ENCODE measurements around the gene NFATC1.
"Not testable (repeated sequence)": the region's sequence is repeated elsewhere in the genome, so short reads cannot be mapped to it uniquely, and the experiment has no call there.

Gene NFATC1

DNA sequence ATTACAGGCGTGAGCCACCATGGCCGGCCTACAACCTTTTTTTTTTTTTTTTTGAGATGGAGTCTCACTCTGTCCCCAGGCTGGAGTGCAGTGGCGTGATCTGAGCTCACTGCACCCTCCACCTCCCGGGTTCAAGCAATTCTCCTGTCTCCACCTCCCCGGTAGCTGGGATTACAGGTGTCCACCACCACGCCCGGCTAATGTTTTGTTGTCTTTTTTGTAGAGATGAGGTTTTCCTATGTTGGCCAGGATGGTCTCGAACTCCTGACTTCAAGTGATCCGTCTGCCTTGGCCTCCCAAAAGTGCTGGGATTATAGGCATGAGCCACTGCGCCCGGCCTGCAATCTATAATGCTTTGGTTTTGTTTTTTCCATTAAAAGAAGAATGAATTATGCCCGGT is 19.1 kb upstream of the NFATC1 start:
- DNase-seq, result not testable (repeated sequence)

DNA sequence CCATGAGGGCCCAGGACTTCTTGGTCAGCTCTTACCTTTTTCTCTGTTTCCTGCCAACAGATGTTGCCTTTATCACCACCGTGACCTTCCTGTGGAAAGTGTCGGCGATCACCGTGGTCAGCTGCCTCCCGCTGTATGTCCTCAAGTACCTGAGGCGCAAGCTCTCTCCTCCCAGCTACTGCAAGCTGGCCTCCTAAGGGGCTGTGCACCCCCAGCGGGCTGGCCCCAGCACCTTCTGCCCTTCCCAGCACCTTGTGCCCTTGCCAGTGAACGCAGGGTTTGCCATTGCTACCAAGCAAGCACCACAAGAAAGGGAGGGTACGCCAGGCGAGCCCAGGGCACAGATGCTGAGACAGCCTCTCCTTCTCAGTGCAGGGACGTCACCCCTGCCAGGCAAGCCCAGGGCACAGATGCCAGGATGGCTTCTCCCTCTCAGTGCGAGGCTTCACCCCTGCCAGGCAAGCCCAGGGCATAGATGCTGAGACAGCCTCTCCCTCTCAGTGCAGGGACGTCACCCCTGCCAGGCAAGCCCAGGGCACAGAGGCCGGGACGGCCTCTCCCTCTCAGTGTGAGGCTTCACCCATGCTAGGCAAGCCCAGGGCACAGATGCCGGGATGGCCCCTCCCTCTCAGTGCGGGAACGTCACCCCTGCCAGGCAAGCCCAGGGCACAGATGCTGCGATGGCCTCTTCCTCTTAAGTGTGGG is 18.4 kb upstream of the NFATC1 start:
- DNase-seq, result no peak

DNA sequence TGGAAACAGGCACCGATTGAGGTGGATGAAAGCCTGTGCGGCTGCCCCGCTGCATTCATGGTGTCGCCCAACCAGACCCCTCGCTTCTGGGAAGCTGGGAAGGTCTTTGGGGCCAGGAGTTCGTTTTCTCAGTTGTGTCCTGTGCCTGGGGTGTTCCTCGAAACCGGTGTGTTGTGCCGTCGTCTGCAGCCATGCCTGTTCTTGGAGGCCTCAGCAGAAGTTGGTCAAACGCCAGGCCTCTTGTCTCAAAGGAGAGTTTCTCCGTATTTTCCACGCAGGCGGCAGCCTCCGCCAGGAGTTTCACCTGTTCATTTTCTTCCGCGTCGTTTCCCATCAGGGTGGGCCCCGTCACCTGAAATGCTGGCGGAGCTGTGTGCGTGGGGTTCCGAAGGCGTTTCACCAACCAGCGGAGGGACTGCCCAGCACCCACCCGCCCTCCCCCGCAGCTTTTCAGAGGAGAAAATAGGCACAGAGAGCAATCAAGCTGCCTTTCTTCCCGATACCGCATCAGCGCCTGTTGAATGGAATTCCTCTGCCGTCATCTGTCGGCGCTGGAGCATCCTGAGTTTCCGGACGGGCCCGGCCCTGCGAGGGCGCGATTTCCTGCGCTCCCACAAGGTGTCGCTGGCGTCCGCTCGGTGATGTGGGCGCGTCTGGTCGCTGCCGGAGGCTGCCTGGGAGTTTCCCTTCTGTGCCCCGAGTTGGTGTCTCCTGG is 17.0 kb upstream of the NFATC1 start:
- no peak for DNase-seq

DNA sequence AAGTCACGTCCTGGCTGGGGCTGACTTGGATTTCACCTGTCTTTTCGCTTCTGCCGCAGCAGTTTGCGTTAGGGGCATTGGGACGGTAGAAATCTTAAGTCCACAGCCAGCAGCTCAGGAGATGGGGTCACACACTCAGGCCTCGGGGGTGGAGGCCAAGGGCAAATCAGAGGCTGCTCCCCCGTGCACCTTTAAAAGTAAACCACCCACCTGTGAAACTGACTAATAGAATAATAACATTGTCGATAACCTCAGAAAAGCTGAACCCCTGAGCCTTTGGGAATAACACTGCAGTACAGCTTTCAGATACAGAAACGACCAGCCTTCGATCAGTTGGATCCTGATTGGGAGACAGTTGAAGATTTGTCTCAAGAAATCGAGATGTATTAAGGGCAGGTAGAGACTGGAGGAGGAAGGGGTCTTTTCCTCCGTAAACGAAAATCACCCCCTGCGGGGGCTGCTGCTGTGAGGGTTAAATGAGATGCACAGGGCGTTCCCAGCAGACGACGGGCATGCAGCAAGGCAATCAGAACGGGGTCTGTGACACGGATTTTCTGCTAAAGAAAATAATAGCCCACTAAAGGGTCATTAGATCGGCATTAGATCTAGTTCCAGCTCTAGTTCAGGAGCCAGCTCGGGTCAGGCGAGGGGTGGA is 16.4 kb upstream of the NFATC1 start:
- no peak for DNase-seq

DNA sequence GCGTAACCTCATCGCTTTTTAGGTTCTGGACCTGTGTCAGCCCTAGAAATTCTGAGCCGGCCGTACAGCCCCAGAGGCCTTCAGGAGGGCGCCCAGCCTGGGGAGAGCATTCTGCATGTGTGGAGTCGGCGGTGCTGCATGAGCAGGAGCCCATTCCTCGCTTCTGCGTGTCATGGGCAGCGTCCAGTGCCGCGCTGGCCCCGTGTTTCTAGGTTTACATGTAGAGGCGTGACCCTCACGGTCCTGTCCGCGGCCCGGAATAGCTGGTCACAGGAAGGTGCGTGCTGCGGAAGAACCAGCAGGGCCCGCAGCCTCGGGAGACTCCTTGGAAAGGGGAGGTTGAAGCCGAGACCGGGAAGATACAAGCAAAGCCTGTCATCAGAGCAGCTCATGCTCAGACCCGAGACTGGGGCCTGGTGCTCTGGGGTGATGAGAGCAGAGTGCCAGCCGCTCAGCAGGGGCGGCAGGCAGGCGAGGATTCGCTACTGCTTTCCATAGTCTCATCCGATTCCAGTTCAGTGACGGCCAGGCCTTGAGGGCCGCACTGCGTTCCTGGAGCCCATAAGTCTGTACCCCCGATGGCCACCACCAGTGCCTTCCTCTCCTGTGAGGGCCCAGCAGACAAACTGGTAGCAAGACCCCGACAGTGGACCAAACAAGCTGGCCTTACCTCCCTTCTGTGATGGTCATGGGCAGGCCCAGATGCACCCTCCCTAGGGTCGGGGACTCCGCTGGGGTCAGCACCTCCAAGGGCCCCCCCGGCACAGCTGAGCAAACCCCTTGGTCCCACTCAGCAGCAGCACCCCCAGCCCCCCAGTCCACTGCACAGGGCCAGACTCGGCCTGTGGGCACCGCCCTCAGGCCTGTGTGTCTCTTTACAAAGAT is 15.6 kb upstream of the NFATC1 start:
- no peak for DNase-seq

DNA sequence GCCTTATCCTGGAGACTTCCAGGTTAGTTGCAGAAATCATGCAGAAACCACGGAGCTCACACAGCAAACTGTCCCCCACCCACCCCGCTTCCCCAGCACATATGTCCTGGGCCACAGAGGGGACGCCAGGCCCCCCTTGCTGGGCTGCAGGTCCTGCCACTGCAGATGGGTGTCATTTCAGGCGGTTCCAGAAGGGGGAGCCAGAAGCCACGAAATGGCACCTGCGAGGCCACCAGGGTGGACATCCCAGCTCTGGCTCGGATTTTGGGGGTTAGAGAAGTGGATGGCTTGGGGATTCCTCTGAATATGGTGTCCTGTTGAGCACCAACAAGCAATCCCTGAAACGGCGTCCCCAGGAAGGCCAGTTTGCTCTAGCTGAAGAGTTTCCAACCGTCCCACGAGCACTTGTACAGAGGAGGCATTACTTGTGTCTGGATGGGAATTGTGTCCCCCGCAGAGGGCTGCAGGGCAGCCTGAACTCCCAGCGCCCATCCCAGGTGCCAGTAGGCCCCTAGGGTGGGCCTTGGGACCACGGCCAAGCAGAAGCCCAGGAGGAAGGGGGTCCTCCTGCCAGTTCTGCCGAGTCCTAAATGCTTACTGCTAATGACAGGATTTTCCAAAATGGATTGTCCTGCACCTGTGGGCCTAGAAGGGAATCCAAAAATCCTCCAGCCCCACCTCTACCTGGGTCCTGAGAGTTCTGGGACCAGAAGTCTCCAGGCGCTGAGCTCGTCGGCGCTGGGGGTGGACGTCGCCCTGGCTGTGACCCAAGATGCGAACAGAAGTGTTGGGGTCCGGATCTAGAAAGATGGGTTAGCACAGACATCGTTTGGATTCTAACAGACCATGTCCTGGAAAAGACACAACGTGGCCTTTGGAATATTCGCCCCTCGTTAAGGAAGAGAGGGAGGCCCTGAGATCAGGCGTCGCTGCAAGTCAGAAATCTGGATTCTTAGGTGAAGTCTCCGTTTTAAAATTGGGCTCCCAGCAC is 14.6 kb upstream of the NFATC1 start:
- no peak for DNase-seq

DNA sequence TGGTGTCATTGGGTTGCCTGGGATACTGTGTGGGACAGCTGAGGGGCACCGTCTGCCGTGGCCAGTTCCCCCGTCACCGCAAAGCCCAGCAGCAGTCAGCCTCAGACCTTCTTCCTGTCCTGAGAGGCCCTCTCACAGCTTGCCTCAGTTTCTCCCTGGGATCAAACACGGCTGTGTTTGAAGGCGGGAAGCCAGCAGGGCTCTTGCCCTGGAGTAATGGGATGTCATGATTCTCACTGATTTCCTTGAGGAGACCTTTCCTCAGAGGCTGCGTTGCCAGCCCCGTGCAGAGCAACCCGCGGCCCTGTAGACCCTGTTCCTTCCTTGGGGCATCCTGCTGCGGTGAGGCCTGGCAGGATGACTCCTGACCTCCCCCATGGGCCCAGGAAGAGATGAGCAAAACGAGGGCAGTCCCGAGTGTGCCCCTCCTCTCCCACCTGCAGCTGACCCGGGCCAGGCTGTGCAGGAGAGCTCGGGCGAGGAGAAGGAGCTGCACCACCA is 13.9 kb upstream of the NFATC1 start:
- DNase-seq, result no peak

DNA sequence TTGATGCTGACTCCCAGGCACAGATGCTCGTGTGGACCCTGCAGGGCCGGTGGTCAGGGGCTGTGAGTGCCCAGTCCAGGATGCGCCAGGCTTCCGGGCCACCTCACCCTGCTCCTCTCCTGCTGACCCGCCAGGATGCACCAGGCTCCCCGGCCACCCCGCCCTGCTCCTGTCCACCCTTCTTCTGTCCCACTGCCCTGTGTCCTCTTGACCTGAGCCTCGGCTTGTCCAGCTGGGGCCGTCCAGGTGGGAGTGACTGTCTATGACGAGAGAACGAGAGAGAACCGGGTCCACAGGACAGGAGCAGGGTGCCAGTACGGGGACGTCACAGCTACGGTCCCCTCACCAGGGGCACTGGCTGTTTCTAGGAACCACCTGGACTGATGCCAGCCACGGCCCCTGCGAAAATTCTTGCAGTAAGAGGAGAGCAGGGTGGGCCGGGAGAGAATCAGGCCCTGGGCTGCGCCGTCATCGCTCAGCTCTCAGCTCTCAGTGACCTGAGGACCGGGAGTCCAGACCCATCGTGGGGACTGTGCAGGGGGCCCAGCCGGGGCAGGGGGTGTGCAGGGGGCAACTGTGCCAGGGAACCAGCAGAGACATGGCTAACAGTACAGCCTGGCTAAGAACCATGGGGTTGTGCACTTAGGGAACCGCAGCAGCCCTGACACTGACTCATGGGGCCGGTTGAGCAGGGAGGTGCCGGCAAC is 12.9 kb upstream of the NFATC1 start:
- no peak for DNase-seq

DNA sequence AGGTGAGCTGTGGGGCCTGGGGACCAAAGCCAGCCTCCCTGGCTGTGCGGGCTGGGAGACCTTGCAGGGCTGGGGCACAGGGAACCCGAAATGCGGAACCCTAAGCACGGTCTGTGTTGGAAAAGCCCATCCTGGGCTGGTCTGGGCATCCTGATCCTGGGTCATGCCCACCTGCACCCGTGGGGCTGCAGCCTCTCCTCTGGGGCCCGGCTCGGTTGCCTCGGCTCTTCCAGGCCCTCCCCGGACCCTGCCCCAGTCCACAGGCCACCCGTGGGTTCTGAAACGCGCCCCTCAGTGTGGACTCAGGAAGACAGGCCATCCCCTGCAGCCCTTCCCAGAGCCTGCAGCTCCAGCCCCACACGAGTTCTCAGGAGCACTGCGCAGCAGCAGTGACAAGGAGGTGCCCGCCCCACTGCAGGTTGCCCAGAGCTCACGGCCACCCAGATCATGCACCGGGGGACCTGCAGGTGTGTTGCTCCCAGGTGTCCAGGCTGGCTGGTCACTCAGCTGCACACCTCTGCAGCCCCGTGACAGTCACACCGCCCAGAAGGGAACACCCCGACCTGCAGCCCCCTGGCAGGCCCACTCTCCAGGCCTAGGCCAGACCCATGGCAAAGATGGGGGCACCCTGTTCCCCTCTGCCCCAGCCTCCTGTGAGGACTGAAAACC is 12.2 kb upstream of the NFATC1 start:
- no peak for DNase-seq

DNA sequence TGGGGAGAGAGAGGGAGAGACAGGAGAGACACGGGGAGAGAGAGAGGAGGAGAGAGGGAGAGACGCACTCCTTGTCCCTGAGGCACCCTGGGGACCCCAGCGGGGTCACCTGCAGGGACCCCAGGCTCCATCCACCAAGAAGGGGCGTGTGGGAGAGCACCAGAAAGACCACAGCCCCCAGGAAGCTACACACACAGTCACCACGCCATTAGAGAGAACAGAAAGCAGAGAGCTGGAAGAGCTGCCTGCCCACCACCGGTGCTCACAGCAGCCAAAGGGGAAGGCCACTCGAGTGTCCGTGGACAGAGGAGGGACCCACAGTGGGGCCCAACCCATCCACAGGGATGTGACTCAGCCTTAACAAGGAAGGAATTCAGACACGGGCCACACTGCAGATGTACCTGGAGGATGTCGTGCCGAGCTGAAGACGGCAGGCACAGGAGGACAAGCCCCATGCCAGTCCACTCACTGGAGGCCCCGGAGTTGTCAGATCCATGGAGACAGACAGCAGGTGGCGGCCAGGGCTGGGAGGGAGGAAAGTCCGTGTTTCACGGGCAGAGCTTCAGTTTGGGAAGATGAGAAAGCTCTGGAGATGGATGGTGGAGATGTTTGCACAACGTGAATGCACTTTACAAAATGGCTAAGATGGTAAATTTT is 11.5 kb upstream of the NFATC1 start:
- no peak for DNase-seq

DNA sequence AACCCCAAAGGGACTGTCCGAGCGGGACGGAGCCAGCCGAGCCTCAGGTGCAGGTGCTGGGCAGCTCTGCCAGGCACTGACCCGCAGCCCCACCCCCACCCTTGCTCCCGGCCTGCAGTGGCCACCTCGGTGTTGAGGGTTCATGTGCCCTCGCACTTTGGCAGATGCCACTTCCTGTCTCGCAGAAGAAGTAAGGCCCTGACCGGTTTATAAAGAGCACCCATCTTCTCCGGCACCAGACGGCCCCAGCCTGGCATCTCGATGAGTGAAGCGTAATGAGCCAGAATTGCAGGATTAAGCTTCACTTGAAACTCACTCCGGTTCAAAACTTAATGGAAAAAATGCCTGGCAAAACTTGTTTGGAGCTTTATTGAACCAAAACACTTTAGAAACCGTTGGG is 10.9 kb upstream of the NFATC1 start:
- no peak for DNase-seq

DNA sequence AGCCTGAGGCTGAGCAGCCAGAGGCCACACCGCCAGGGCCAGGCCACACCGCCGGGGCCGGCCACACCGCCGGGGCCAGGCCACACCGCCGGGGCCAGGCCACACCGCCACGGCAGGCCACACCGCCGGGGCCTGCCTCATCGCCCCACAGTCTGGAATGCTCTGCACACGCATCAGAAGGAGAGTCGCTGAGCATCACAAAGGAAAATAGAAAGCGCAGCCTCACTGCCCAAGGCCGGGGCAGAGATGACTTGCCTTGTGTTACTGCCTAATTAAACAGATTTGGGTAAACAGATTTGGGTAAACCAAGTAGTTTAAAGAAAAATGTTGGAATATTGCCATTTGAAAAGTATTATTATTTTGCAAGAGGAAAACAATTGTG is 10.4 kb upstream of the NFATC1 start:
- DNase-seq, result no peak

DNA sequence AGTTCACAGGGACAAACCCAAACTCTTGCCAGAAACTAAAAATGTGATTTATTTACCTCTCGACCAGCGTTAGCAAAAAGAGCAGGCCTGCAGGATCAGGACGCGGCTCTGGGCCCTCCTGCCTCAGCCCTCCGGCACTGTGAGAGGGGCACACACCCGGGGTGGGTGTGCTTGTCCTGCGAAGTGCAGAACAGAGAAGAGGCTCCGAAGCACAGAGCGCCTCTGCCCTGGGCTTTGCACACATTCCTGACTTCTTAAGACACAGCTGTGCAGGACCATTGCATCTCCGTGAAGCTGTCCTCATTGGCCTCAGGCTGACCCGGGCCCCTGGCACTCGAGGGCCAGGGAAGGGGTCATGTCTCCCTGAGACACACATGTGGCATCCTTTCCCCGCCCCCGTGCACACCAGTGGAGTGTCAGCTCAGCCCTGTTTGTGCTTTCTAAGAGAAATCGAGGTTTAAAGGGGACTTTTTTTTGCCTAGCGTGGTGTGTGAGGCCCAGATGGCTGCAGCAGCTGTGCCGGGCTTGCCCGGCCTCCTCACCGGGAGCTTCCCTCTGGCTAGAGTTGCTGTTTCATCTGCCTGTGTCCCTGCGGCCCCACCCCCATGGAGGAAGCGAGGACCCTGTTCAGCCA is 9.9 kb upstream of the NFATC1 start:
- DNase-seq, result no peak

DNA sequence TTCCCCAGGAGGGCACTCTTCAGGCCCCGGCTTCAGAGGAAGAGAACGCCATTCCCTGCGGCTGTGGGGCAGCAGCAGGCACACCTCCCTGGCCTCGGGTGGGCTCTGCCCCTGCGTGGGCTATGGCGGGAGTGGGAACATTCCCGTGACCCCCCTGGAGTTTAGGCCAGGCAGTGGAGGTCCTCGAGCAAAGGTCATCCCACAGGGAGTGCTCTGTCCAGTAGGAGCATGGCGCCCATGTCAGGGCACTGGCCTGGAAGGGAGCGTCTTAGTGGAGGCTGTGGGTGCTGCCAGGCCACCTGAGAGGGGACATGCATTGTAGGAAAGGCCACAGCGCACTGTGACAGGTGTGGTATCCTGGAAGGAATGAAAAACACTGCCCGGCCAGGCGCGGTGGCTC is 9.2 kb upstream of the NFATC1 start:
- DNase-seq, result no peak

DNA sequence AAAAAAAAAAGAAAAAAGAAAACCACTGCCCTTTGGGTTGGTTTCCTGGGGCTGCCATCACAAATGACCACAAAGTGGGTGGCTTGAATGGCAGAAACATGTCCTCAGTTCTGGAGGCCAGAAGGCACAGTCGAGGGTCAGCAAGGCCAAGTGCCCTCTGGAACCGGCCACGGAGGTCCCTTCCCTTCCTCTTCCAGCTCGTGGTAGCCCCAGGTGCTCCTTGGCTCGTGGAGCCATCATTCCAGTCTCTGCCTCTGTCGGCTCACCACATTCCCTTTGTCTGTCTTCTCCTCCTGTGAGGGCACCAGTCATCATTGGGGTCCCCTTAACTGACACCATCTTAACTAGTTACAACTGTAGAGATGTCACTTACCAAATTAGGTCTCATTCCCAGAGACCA is 8.5 kb upstream of the NFATC1 start:
- DNase-seq, result no peak

DNA sequence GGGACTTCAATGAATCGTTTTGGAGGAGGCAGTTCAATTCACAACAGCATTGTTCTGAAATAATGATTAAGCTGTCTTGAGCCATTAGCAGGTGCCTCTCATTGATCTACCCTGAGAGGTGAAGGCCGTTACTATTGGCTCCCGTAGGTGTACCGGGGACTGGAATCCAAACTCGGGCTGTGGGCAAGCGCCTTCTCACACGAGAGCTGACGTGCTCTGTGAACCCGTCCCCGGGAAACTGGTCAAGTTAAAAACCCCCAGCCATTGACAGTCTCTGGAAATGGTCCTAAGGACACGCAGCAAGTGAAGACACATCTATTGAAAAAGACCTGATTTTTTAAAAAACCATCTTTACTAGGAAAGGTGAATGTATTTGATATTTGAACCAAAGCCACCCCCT is 8.1 kb upstream of the NFATC1 start:
- DNase-seq, result no peak

DNA sequence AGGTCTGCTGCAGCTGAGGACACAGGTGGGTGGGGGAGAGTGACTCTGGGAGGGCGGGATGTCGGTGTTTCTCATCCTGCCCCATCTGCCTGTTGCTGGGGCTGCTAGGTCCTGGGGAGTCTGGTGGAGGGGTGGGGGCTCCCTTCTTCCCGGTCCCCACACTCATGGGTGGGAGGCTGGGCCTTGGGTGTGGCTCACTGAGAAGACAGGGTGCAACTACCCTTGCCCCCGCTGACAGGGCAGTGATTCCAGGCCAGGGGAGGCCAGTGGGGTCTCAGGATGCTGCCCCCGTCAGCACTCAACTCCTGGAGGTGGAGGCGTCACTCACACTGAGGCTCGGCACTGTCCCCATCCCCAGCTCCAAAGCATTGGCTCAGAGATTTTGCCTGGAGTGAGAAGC is 7.7 kb upstream of the NFATC1 start:
- no peak for DNase-seq

DNA sequence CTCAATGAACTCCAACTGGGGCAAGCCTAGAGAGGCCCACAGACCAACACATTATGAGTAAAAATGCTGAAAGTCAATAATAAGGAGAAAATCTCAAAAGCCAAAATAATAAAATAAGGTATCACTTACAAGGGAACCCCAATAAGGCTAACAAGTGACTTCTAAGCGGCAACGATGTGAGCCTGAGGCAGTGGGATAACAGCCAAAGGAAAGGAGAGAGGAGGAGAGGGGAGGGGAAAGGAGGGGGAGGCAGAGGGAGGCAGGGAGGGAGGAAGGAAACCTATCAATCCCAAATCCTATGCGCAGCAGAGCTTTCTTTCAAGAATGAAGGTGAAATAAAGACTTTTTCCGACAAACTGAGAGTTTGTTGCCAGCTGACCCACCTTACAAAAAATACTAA is 6.0 kb upstream of the NFATC1 start:
- DNase-seq, result no peak

DNA sequence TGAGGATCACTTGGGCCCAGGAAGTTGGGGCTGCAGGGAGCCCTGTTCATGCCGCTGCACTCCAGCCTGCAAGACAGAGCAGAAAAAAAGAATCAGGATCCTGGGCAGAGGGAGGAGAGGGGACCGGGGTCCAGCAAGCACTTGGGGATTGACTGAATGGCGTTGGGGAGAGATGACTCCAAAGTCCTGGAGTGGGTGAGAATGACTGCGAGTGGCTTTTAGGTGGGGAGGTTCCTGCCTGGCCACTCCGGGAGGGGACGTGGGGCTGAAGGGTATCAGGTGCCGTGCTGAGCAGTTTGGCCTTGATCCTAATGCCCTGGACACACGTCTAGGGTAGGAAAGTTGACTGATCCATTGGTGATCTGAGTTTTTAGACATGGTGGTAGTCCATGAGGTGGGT is 3.5 kb upstream of the NFATC1 start:
- no peak for DNase-seq

Data from SIG-M5 (cell line).